Calu3 (cell line): Measurements from ENCODE around the gene SGK1. TPM values are rescaled to one million over a fixed set of nuclear protein-coding genes. Genes with fewer than 3 reads are reported as not detected.
"Not testable (repeated sequence)": the region's sequence is repeated elsewhere in the genome, so short reads cannot be mapped to it uniquely, and the experiment has no call there.

Experiments used
- BruUV-seq: library from RNA; stranded (reverse); fragments of 400-500 nt; replicated peaks from 2 replicates; lab custom pipeline; 2021; lab: Mats Ljungman, UMichigan
- CTCF ChIA-PET: fragments of 300-600 bp; sonication (Branson Sonifier 250); formaldehyde crosslinking; loops from one replicate; lab custom pipeline; 2022; ENCODE audit warnings: antibody characterized with exemption; lab: Charles Lee
- DNase-seq: peaks from one replicate; pipeline ENCODE4 v3.0.0; 2022
- H3K27ac Mint-ChIP-seq: one replicate; pipeline ENCODE4 v1.8.0; 2022; ENCODE audit warnings: mixed read lengths; ENCODE audit not compliant: unreplicated experiment
- H3K27me3 Mint-ChIP-seq: one replicate; pipeline ENCODE4 v1.8.0; 2022; ENCODE audit warnings: mixed read lengths; ENCODE audit not compliant: unreplicated experiment
- H3K36me3 Mint-ChIP-seq: one replicate; pipeline ENCODE4 v1.8.0; 2022; ENCODE audit warnings: mild to moderate bottlenecking, moderate library complexity, mixed read lengths; ENCODE audit not compliant: insufficient read depth, unreplicated experiment
- H3K4me1 Mint-ChIP-seq: one replicate; pipeline ENCODE4 v1.8.0; 2022; ENCODE audit warnings: mild to moderate bottlenecking, low read depth, mixed read lengths; ENCODE audit not compliant: unreplicated experiment
- H3K4me3 Mint-ChIP-seq: one replicate; pipeline ENCODE4 v1.8.0; 2022; ENCODE audit warnings: mild to moderate bottlenecking, low read depth, moderate library complexity, mixed read lengths; ENCODE audit not compliant: unreplicated experiment
- H3K9me3 Mint-ChIP-seq: one replicate; pipeline ENCODE4 v1.8.0; 2022; ENCODE audit warnings: low read depth, mixed read lengths; ENCODE audit not compliant: unreplicated experiment
- intact Hi-C: fragments of 100-400 bp; cut with micrococcal nuclease; formaldehyde crosslinking; loops from one replicate; pipeline ENCODE4 v1.10.0; 2022; ENCODE audit not compliant: unreplicated experiment
- total RNA-seq: library from RNA; stranded (reverse); gene quantifications from 2 replicates; pipeline ENCODE4 v1.2.3, GENCODE V29; 2022
- TF ChIP-seq, protein P1 (sequence below): fragments of 200-600 bp; IDR thresholded peaks from one replicate; pipeline ENCODE4 v1.8.0; 2022; ENCODE audit warnings: antibody characterized with exemption; ENCODE audit not compliant: unreplicated experiment

SGK1 gene
- total RNA-seq, 1 experiment from 2014 or later = 21.8 TPM

DNA sequence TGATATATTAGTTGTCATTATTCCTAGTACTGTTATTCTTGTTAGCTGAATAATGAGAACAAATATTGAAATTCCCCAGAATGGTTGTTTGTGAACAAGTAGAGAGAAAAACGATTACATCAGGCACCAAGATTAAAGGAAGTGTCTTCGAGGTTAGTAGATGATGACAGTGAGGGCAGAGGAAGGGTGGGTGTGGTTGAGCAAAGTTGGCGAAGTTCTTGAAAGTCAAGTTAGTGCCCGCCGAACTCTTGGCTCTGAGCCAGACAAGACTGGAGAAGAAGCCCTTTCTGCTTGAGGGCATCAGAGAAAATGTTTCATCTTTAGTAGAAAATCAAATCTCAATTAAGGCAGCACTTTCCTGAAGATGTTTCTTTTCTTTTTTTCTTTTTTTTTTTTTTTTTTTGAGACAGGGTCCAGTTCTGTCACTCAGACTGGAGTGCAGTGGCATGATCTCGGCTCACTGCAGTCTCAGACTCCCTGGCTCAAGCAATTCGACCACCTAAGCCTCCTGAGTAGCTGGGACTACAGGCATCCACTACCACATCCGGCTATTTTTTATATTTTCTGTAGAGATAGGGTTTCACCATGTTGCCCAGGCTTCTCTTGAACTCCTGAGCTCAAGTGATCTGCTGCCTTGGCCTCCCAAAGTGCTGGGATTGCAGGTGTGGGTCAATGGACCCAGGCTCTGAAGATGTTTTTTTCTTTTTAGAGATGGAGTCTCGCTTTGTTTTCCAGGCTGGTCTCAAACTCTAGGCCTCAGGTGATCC, 77.1 kb downstream of the SGK1 start:
- no peaks in the 10 kb centered on the region for H3K27me3 Mint-ChIP-seq
- H3K4me1 Mint-ChIP-seq = peaks cover 16% of the 10 kb centered on the region
- CTCF ChIA-PET = no interaction called here
- no peak overlapping the region for H3K4me3 Mint-ChIP-seq
- TF ChIP-seq, protein P1, sequence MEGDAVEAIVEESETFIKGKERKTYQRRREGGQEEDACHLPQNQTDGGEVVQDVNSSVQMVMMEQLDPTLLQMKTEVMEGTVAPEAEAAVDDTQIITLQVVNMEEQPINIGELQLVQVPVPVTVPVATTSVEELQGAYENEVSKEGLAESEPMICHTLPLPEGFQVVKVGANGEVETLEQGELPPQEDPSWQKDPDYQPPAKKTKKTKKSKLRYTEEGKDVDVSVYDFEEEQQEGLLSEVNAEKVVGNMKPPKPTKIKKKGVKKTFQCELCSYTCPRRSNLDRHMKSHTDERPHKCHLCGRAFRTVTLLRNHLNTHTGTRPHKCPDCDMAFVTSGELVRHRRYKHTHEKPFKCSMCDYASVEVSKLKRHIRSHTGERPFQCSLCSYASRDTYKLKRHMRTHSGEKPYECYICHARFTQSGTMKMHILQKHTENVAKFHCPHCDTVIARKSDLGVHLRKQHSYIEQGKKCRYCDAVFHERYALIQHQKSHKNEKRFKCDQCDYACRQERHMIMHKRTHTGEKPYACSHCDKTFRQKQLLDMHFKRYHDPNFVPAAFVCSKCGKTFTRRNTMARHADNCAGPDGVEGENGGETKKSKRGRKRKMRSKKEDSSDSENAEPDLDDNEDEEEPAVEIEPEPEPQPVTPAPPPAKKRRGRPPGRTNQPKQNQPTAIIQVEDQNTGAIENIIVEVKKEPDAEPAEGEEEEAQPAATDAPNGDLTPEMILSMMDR = no peak
- intact Hi-C loops = no loop called here
- peaks cover 4% of the 10 kb centered on the region for H3K9me3 Mint-ChIP-seq
- H3K27ac Mint-ChIP-seq = no peak overlapping the region
- no peaks in the 10 kb centered on the region for H3K36me3 Mint-ChIP-seq
- no peak for DNase-seq
- BruUV-seq = no TSS peak

DNA sequence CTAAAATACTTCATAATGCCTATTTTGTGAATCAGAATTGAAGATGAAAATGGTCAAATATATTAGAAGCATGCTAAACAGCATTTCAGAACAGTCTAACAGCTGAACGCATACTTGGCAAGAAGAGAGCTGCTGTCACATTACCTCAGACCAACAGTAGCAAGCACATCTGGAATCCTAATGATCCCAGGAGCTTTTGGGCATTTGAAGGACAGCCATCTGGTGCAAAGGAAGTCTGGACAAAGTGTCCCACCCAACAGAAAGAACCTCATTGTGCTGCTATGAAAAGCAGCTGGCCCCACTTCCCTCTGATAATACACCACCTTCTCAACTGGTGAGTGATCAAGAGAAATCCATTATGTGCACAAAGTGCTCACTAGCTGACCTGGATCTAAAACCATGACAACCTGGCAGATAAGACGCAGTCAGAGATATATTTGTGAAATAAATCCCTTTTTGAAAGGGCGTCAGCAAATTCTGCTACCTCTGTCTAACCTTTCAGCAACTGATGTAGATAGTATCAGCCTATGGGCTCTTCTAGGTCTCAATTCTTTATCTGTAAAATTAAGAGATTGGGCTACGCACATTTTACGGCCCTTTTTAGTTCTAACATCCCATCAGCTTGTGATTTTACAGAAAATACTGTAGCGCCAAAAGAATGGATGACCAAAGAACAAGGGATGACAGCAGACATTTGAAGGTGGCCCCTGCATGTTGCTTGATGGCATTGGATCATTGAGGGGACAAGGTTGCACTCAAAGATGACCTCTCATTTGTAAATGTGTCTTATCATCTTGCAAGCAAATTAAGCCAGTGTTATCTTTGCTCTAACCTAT, 78.7 kb downstream of the SGK1 start:
- H3K4me3 Mint-ChIP-seq = no peak overlapping the region
- H3K9me3 Mint-ChIP-seq = peaks cover 4% of the 10 kb centered on the region
- intact Hi-C loops = loop anchor here (5.0 kb wide), 1 partner anchor 62 kb away; no protein-coding TSS in a partner anchor
- H3K27ac Mint-ChIP-seq = no peak overlapping the region
- H3K4me1 Mint-ChIP-seq = peaks cover 26% of the 10 kb centered on the region
- no peaks in the 10 kb centered on the region for H3K27me3 Mint-ChIP-seq
- no peak for DNase-seq
- no TSS peak for BruUV-seq
- CTCF ChIA-PET = no interaction called here
- TF ChIP-seq, protein P1 = no peak
- no peaks in the 10 kb centered on the region for H3K36me3 Mint-ChIP-seq

DNA sequence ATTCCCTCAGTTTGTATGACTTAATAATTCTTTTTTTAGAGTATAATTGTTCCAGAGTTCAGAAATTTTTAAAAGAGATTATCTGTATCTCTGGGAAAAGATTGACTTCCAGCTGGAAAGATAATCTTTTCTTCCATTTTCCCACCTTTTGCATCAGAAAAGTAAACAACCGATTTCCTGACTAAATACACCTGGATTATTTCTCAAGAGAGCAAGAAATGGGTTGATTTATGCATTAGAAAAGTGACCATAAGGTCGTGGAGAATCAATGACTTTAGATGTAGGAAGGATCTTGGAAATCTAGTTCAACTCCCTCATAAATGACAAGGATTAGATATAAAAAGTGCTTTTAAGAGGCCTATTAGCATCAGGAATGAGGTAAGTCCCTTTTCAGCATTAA, 79.9 kb downstream of the SGK1 start:
- H3K9me3 Mint-ChIP-seq = peaks cover 4% of the 10 kb centered on the region
- DNase-seq = no peak
- H3K36me3 Mint-ChIP-seq = no peaks in the 10 kb centered on the region
- TF ChIP-seq, protein P1 = no peak
- CTCF ChIA-PET = no interaction called here
- no TSS peak for BruUV-seq
- H3K27ac Mint-ChIP-seq = no peak overlapping the region
- intact Hi-C loops = loop anchor here (5.0 kb wide), 1 partner anchor 61 kb away; no protein-coding TSS in a partner anchor
- H3K4me3 Mint-ChIP-seq = no peak overlapping the region
- H3K4me1 Mint-ChIP-seq = peaks cover 26% of the 10 kb centered on the region
- no peaks in the 10 kb centered on the region for H3K27me3 Mint-ChIP-seq

DNA sequence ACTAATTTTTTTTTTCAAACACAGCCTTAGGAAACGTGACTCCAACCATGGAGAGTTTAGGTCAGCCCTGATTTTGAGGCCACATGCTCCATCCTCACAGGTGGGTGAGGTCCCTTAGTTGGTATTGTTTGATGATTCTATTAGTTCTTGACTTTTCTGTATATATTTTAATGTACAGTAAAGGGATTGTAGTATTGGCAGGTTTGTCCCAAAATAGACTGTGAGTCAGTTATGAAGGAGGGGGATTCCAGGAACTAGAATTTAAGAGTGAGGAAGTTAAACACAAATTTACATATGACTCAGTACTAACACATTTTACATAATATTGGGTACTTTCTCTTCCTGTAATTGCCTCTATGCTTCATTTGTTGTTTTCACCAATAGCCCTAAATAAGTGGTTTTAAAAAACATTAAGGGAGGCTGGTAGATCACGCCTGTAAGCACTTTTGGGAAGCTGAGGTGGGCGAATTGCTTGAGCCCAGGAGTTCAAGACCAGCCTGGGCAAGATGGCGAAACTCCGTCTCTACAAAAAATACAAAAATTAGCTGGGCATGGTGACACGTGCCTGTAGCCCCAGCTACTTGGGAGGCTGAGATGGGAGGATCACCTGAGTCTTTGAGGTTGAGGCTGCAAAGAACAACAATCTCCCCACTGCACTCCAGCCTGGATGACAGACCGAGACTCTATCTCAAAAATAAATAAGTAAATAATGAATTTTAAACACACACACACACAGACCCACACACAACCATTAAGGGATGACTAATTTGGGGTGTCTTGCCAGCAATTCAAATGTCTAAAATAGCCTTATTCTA, 81.8 kb downstream of the SGK1 start:
- TF ChIP-seq, protein P1 = no peak
- H3K4me1 Mint-ChIP-seq = peaks cover 26% of the 10 kb centered on the region
- intact Hi-C loops = loop anchor here (5.0 kb wide), 1 partner anchor 59 kb away; no protein-coding TSS in a partner anchor
- H3K27me3 Mint-ChIP-seq = no peaks in the 10 kb centered on the region
- no peaks in the 10 kb centered on the region for H3K36me3 Mint-ChIP-seq
- H3K9me3 Mint-ChIP-seq = peaks cover 2% of the 10 kb centered on the region
- CTCF ChIA-PET = interaction anchor here (0.7 kb wide), 1 partner anchor 779 kb away, joined by 3 read pairs; no protein-coding TSS in a partner anchor
- H3K27ac Mint-ChIP-seq = peak overlapping the region; percentile 87
- BruUV-seq = no TSS peak
- peak; percentile 49 for DNase-seq
- H3K4me3 Mint-ChIP-seq = no peak overlapping the region

DNA sequence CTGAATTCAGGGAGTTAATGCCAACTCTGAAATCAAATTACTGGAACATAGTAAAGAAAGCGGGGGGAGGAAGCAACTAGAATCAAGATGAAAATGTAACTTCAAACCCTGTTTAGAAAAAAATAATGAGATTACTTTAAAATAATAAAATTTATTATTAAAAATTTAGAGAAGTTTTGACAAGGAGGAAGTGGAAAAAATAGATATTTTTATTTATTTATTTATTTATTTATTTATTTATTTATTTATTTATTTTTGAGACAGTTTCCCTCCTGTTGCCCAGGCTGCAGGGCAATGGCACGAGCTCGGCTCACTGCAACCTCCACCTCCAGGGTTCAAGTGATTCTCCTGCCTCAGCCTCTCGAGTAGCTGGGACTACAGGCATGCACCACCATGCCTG, 82.6 kb downstream of the SGK1 start:
- H3K36me3 Mint-ChIP-seq, DNase-seq, H3K4me3 Mint-ChIP-seq, H3K27me3 Mint-ChIP-seq, CTCF ChIA-PET, H3K9me3 Mint-ChIP-seq, BruUV-seq: not testable (repeated sequence)
- Mint-ChIP-seq H3K4me1 (peaks cover 20% of the 10 kb centered on the region), H3K27ac (peak overlapping the region; percentile 87)
- intact Hi-C loops = loop anchor here (5.0 kb wide), 1 partner anchor 58 kb away; no protein-coding TSS in a partner anchor
